HG02840 (cell line): ENCODE measurements around the gene SS18.

Experiments used
- ATAC-seq: cut with Tn5 transposase; IDR thresholded peaks from one replicate; pipeline ENCODE4 v1.9.1; 2021; ENCODE audit warnings: mild to moderate bottlenecking, moderate library complexity, moderate number of reproducible peaks; ENCODE audit not compliant: unreplicated experiment, low FRiP score

Gene SS18

DNA sequence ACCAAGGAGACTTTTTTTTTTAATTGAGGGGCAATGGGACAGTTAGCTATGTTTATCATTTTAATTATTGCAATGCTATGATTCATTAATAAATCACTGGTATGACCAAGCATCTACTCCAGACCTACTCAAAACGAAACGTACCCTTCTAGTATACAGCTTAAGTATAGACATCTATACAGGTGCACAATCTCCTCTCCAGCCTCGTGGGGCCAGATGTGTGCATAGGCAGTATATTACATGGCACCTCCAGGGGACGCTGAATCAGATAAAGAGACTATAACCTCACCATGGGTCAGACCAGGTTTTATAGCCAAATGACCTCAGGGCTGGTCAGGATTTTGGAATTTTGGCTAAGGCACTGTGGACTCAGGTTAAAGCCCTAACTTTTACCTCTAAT, 86.6 kb downstream of the SS18 start:
- ATAC-seq: no peak

- no peak for ATAC-seq
These were observed 87.1 kb downstream of the SS18 start for GRCh38 chr18:26003356-26003755.

GRCh38 chr18:26002375-26002910, 88.0 kb downstream of the SS18 start:
- no peak for ATAC-seq

DNA sequence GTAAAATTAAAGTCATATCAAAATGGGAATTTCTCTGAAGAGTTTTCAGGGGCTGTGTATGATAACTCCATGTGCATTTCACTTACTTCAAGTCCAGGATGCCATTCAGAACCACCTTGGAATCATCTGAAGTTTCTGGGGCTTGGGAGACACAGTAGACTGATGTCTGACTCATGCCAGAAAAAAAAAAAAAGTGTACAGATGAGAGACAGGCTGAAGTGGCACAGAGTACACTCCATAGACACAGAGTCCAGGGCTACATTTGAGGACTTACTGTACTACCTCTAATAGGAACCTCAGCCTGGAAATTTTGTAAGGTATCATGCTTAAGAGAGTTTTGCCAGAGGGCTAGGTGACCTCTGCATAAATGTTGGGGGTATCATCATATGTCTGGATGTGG, 92.0 kb downstream of the SS18 start:
- ATAC-seq: no peak

DNA sequence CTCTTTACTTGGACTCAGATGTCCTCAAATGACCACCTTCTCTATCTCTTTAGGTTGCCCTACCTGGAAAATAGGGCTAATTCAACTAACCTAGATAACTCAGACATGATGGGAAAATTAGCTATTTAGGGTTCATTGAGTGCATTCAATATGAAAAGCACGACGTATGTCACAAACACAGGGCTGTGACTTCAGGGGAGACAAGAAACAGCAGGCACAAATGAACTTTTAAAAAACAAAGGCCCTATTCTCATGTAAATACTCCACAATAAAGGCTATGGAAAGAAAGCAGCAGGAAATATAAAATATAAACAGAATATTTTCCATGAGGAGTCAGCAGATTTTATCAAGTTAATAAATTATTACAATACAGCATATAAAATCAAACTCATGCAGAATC, 97.8 kb downstream of the SS18 start:
- ATAC-seq: no peak

- no peak for ATAC-seq
These were observed 99.9 kb downstream of the SS18 start for GRCh38 chr18:25990473-25990872.

- ATAC-seq: no peak
These were observed 104.6 kb downstream of the SS18 start for GRCh38 chr18:25985707-25986394.

- ATAC-seq: no peak
These were observed 106.7 kb downstream of the SS18 start for GRCh38 chr18:25983730-25984129.

DNA sequence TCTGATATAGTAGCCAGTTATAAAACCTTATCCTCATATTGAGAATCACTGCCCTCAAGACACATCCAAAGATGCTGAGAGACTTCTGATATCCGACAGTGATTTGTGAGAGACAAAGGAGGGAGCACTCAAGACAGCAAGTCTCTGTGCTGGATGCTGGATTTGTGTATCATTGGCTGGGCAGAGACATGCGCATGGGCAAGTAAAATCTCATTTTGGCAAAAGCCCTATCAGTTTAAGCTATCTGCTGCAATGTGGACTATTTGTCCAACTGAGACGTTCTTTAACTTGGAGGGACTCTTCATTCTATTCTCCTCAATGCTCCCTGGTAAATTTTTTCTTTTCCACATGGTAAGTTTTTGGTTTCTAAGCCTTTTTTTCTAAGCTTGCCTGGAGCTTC, 107.5 kb downstream of the SS18 start:
- no peak for ATAC-seq

DNA sequence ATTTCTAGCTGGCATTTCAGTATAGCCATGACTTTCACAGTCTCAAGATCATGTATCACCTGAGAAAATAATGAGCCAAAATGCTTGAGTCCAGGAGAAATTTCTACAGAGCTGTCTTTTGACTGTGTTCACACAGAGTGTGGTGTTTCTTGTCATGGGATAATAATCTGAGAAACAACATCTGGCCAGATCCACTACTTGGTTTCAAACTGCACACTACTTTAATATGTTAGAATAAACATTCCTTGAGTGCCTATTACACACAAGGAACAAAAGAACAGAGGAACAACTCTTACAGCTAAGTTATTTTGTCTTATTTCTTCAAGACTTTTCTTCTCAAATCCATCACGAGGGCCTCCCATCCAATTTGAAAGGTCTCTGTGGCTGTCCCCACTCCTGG, 108.3 kb downstream of the SS18 start:
- no peak for ATAC-seq

DNA sequence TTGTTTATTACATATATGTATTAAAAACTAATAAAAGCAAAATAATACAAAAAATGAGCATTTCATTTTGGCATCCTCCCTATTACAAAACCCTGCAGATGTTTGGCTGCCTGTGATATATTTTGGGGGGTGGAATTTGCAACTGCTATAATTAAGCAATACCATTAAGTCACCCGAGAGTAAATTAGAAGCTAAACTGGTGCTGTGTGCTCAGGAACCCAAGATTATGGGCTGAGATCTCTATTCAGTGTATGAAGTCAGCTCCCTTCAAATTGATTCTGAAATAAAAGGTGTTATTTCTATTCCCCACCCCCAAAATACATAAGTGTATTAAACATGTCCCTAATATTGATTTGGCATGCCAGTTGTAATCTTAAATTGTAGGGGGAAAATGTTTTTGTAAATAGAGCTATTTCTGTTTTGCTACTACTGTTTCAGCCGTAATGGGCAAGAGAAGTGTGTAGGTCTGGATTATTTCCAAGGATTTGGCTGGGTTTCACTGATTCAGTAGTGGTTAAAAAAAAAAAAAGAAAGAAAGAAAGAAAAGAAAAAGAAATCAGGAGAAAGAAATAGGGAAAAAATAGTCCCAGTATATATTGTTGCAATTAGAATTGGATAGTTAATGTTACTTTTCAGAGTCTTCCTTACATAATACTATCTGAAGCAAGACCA, 110.9 kb downstream of the SS18 start:
- ATAC-seq: no peak

- no peak for ATAC-seq
These were observed 113.9 kb downstream of the SS18 start for GRCh38 chr18:25976554-25976953.

DNA sequence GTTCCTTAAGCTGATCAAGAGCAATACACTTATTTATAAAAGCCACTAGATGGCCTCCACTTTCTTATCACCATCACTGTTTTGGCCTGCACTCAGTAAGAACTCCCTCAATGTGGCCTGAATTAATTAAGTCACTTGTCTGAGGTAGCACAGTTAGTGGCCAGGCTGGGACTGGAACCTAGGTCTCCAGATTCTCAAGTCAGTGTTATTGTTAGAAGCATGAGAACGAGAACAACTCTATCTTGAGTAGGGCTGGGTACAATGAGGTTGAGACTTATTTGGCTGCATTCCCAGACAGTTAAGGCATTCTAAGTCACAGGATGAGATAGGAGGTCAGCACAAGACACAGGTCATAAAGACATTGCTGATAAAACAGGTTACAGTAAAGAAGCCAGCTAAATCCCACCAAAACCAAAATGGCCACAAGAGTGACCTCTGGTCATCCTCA, 115.8 kb downstream of the SS18 start:
- ATAC-seq: no peak
